Stimulated activated CD4-positive, alpha-beta T cell treated with anti-CD3 and anti-CD28 coated beads, TNF-alpha, amount 100 ng/mL, for 24 hours (primary cell): ENCODE measurements around the gene GALNT2.

Source experiments
- DNase-seq, 3 experiments: peaks; one replicate each; pipeline ENCODE4 v3.0.0-alpha.2; 2020; ENCODE audit warnings: low read depth in 3 of 3

Gene GALNT2

DNA sequence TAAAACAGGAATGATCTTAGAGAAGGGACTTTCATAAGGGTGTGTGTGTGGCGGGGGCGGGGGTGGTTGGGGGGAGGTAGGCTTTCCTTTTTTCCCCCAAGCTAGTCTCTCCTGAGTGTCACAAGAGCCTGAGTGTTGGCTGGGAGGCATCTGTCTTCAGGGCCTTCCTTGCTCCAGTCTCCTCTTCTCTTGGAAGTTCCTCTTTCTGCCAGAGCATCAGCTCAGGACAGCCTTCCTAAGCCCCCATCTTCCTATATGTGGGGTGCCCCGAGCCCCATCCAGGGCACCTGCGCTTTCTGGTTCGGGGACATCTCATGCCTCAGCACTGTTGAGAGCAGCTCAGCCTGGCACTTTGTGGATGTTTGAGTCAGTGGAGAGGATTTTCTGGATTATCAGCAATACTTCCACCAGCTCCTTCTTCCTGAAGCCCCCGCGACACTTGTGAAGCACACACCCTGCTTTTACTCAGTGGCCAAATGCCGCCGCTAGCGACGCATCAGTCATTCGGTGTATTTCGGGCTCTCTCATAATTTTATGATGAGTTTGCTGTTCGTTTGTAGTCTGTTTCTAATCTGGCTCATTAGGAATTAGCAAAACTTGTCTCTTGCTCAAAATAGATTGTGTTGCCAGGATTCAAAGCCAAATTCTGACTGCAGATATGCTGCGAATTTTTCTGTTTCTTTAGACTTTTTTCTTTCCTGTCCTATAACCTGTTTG is 61.7 kb downstream of the GALNT2 start:
- no peak for DNase-seq

DNA sequence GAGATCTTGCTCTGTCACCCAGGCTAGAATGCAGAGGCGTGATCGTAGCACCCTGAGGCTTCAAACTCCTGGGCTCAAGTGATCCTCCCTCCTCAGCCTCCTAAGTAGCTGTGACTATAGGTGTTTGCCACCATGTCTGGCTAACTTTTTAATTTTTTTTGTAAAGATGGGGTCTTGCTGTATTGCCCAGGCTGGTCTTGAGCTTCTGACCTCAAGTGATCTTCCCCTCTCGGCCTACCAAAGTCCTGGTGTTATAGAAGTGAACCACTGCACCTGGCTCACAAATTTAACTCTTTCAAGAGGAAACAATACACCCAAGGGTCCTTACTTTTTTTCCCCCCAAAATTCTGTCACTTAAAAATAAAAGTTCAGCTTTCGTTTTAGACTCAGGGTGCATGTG is 62.3 kb downstream of the GALNT2 start:
- DNase-seq, result no peak

GRCh38 chr1:230130172-230130944 is 63.3 kb downstream of the GALNT2 start:
- no peak for DNase-seq

GRCh38 chr1:230131457-230131856 is 64.4 kb downstream of the GALNT2 start:
- DNase-seq, result no peak

- DNase-seq, result no peak
Observed at GRCh38 chr1:230132758-230133157, 65.7 kb downstream of the GALNT2 start.

DNA sequence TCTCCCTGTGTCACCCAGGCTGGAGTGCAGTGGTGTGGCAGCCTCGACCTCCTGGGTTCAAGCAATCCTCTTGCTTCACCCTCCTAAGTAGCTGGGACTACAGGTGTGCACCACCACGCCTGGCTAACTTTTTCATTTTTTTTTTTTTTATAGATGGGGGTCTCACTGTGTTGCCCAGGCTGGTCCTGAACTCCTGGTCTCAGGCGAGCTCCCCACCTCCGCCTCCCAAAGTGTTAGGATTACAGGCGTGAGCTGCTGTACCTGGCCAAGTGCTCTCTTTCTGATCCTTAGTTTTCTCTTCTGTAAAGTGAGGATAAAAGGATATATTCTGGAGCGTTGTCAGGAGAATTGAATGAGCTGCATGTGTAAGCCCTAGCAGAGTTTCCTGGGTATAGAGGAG is 68.7 kb downstream of the GALNT2 start:
- no peak for DNase-seq

GRCh38 chr1:230136453-230137336 is 69.7 kb downstream of the GALNT2 start:
- DNase-seq, result no peak

GRCh38 chr1:230137337-230137815 is 70.3 kb downstream of the GALNT2 start:
- no peak for DNase-seq

DNA sequence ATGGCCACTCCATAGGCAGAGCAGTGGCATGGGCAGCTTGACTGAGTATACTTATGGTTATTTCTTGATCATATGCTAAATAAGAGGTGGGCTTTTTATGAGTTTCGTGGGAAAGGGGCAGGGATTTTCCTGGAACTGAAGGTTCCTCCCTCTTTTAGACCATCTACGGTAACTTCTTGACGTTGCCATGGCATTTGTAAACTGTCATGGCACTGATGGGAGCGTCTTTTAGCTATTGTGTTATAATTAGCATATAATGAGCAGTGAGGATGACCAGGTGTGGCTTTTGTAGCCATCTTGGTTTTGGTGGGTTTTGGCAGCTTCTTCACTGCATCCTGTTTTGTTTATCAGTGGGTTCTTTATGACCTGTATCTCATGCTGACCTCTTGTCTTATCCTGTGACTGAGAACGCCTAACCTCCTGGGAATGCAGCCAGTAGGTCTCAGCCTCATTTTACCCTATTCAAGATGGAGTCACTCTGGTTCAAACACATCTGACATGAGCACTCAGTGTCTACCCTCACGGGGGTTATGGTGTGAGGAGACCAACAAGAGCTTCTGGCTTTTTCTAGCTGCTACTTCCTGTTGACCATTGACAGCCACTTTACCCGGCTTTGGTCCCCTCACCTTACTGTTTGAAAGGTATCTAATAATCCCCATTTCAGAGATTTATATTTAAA is 71.7 kb downstream of the GALNT2 start:
- DNase-seq, result no peak

GRCh38 chr1:230139315-230139714 is 72.3 kb downstream of the GALNT2 start:
- DNase-seq, result no peak

- DNase-seq, result no peak
Observed at GRCh38 chr1:230139741-230140140, 72.7 kb downstream of the GALNT2 start.

DNA sequence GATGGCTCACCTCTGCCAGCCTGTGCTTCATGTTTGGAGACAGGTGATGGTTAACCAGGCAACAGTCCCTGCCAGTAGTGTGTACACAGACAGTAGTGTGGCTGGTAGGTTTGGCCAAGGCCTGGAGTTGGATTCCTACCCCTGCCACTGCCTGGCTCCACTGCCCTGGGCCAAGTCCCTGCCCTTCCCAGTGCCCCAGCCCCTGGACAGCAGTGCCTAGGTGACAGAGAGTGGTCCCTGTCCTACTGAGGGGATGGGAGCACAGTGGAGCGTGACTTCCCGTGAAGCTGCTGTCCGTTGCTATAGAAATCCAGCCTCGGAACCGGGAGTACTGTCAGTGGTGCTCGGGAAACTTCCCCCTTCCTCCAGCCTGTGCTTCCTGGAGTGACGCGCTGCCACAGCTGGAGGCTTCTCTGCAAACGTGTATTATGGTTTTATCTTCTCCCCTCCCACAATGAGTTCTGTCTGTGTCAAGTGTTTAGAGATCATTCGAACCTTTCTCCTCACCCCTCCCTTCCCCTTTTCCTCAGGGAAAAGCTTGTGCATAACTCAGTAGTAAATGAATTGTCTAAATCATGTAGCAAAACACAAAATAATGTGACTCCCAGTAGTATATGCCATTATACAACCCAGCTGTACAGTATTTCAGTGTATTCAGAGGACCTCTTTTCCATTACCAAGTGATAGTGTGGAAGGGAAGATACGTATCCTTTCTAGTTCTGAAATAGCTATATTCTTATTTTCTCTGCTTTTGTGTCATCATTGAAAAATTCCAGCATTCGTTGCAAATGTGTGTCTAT is 73.4 kb downstream of the GALNT2 start:
- DNase-seq, result no peak

DNA sequence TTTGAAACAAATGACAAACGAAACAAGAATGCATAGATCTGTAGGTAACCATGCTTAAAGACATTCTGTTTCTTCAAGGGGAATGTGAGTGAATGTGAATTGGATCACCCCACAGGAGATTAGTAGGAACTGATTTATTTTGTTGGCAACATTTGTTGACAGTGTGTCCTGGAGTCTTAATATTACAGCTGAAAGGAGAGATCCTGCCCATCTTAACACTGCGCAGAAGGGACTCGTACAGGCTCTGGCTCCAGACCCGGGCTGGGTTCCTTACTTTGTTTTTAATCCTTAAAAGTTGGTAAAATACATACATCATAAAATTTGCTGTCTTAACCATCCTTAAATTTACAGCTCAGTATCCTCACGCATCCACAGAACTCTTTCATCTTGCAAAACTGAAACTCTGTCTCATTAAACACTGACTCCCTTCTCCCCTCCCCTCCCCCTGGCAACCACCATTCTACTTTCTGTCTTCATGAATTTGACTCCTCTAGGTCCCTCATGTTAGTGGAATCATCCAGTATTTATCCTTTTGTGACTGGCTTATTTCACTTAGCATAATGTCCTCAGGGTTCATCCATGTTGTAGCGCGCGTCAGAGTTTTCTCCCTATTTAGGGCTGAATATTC is 74.1 kb downstream of the GALNT2 start:
- DNase-seq, result no peak

DNA sequence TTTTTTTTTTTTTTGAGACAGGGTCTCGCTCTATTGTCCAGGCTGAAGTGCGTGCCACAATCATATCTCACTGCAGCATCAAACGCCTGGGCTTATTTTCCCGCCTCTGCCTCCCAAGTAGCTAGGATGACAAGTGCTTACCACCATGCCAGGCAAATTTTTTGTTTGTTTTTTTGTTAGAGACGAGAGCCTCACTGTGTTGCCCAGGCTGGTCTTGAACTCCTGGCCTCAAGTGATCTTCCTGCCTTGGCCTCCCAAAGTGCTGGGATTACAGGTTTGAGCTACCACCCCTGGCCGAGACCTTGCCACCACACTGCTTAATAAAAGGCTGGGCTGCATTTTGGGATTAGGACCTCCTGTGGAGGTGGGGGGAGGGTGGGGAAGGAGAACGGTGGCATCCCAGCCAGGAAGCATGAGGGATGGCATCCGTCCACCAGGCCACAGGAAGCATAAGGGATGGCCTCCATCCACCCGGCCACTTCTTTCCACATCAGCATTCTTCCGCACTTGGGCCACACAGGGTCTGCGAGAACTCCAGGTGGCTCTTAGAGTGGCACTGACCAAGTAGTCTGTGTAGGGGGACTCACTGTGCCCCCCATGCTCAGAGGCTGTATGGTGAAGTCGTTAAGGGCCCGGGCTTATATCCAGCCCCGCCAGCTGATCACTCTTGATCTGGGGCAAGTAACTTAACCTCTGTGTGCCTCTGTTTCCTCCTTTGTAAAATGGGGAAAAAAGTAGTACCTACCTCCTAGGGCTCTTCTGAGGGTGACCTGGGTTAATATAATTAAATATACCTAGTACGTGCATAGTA is 75.0 kb downstream of the GALNT2 start:
- DNase-seq, result no peak

DNA sequence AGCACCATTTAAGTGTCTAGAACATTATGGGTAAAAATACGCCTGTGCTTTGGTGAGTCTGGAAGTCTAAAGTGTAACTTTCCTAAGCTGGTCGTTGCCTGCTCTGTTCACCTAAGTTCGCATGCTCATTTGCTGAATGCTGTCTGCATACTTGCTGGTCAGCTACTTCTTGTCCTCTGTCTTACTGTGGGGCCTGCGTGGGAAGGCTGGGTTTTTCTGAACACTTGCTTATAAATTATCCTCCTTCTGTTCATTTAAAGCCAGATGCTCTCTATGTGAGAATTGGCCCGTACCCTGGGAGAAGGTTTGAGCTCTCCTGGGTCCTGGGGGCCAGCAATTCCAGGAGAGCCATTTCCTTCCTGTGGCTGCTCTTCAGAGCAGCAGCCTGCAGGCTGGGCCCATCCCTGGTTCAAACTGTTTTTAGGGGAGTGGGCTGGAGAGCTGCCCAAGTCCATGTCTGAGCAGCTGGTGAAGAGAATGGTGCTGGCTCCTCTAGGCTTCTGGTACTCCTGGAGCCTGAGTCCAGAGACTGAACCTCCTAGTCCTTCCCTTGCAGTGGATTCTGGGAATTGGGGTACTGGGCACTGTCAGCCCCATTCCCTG is 75.7 kb downstream of the GALNT2 start:
- DNase-seq, result no peak

DNA sequence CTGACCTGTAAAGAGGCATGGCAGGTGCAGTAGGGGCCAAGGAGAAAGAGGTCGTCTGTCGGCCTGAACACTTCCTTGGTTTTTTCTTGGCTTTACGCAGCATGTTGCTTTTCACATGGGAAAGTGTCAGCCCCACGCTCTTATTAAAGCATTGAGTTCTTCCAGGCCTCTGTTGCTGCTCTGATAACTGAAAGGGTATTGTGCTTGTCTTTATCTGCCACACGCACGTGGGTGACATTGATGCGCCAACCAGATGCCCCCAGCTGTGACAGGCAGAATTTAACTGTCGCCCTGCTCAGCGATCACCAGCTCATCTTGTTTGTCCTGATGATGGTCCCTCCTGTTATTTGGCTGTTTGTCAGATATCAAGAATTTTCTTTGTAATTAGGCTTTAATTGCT is 76.5 kb downstream of the GALNT2 start:
- no peak for DNase-seq

GRCh38 chr1:230144010-230144614 is 77.1 kb downstream of the GALNT2 start:
- no peak for DNase-seq

- no peak for DNase-seq
Observed at GRCh38 chr1:230144758-230145504, 77.9 kb downstream of the GALNT2 start.
